Dedifferentiated amniotic fluid mesenchymal stem cell (primary cell): ENCODE data around the gene WDR27.
"Not testable (repeated sequence)": the region's sequence is repeated elsewhere in the genome, so short reads cannot be mapped to it uniquely, and the experiment has no call there.

Experiments used
- DNase-seq: peaks from one replicate; pipeline ENCODE4 v3.0.0-alpha.2; 2016; ENCODE audit errors: extremely low spot score

The WDR27 gene

DNA sequence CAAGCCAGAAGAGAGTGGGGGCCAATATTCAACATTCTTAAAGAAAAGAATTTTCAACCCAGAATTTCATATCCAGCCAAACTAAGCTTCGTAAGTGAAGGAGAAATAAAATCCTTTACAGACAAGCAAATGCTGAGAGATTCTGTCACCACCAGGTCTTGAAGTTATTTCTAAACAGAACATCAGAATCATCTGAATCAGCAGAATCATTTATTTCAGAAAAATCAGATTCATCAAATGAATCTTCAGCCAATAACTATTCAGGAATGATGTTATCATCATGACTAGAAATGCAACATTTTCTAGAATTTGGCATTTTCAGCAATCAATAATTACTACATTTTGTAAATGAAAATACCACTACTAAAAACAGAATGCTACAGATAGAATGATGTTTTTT is 100.7 kb downstream of the WDR27 start:
- DNase-seq = not testable (repeated sequence)

- no peak for DNase-seq
Observed at GRCh38 chr6:169592558-169592957, 109.3 kb downstream of the WDR27 start.

DNA sequence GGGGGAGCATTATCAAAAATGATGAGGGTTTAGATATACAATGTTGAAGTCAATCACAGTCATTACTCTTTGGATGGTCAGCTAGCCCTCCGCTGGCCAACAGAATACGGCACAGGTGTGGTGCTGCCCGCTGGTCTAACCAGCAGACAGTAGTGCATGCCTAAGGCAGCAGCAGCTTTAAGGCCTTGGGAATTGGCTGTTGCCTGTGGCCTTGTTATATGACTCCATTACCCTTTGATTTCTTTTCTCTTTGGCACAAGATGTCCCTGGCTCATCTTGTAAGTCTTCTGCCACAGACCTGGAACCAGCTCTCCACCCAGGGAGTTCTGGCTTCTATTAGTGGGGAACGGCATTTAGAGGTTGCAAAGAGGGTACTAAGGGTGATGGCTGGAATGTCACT is 110.2 kb downstream of the WDR27 start:
- DNase-seq = no peak

DNA sequence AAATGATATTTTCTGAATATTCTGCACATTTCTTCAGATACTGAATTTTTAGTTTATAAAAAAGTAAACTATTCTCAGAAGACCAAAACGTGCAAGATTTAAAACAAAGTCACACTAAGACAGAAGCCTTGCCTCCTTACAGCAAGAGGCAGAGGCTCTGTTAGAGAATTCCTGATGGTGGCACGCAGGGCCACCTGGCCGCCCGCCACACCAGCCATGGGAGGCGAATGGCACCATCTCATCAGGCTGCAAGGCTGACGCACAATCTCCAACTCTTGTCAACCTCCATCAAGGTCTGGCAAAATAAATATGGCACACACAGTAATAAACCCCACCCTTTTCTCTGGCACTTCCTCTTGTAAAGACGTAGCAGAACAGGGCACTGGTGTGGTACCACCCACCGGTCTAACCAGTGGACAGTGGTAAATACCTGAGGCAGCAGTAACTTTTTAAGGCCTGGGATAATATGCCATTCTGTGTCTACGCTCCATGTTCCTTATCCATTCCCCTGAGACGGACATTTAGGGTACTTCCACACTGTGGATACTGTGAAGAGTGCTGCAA is 111.4 kb downstream of the WDR27 start:
- no peak for DNase-seq

GRCh38 chr6:169589699-169590257 is 112.1 kb downstream of the WDR27 start:
- DNase-seq = no peak

DNA sequence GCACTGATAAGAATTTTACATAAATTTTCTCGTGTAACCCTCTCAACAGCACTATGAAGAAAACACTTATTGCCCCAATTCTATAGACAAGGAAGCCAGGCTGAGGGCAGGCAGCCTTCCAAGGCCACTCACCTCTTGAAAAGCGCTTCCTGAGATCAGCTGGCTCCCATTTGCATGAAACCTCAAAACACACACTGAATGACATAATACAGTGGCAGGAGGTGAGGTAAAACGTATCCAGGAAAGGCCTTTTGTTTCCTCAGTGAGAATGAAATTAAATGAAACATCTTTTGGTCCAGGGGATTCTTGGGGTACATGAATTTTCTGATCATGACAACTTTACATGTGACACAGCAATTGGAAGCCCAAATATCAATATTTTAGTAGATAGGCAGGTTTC is 112.5 kb downstream of the WDR27 start:
- DNase-seq = no peak

DNA sequence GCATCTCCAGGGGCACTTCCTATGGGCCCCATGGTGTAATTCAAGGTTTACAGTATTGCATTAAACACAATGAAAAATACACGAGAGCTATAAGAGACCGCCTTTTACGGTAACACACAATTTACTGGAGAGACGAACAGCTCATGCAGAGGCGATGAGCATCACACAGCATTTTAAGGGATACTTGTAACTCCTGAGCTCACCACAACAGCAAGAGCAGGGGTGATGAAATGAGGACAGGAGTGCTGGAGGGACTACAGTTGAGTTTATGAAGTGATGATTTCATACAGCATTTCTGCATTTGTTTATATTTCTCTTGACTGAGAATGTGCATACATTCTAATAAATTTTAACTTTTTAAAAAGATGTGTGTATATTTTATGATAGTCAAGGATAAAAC is 113.9 kb downstream of the WDR27 start:
- DNase-seq = no peak

- no peak for DNase-seq
Observed at GRCh38 chr6:169583886-169584541, 117.8 kb downstream of the WDR27 start.

DNA sequence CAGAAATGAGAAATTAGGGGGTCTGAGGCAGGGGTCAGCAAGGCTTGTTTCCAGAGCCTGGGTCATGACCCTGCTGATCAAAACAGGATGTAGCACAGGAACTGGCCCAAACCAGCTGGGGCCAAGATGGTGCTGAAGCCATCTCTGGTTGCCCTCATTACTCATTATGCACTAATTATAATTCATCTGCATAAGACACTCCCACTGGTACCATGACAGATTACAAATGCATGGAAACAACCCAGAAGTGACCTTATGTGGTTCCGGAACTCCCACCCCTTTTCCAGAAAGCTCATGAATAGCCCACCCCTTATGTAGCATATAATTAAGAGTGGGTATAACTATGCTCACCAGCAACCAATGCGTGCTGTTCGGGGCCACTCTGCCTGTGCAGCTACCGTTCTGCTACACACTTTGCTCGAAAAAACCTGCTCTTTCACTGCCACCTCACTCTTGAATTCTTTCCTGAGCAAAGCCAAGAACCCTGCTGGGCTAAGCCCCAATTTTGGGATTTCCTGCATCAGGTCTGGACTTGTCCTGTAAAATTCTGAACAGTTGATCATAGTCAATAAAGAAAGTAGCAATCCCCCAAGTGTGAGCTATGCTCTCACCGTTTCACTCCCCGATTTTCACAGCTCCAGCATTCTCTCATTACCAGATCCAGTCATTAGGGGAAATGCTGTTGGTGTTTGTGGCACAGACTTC is 122.3 kb downstream of the WDR27 start:
- DNase-seq = no peak

- no peak for DNase-seq
Observed at GRCh38 chr6:169577974-169578373, 123.9 kb downstream of the WDR27 start.

- no peak for DNase-seq
Observed at GRCh38 chr6:169577236-169577635, 124.6 kb downstream of the WDR27 start.

- no peak for DNase-seq
Observed at GRCh38 chr6:169575821-169576220, 126.0 kb downstream of the WDR27 start.

DNA sequence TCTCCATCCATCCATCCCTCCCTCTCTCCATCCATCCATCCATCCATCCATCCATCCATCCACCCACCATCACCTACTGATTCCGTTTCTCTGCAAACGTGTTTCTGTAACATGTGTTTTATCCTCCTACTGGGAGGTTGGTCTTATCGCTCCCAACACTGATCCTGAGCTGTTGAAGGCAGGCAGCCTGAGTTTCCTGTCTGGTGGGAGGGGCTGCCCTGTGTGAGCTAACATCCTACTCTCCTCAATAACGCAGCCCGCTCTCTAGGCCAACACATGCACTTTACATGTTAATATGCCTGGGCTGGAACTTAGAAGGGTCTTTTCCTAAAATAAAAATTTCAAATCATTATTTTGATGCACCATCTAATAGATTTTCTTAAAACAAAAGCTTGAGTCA is 126.5 kb downstream of the WDR27 start:
- DNase-seq = no peak

- no peak for DNase-seq
Observed at GRCh38 chr6:169574420-169574819, 127.4 kb downstream of the WDR27 start.

GRCh38 chr6:169573883-169574282 is 127.9 kb downstream of the WDR27 start:
- DNase-seq = no peak

GRCh38 chr6:169571123-169571962 is 130.5 kb downstream of the WDR27 start:
- no peak for DNase-seq

- no peak for DNase-seq
Observed at GRCh38 chr6:169568314-169569087, 133.3 kb downstream of the WDR27 start.

- no peak for DNase-seq
Observed at GRCh38 chr6:169567819-169568218, 134.0 kb downstream of the WDR27 start.

DNA sequence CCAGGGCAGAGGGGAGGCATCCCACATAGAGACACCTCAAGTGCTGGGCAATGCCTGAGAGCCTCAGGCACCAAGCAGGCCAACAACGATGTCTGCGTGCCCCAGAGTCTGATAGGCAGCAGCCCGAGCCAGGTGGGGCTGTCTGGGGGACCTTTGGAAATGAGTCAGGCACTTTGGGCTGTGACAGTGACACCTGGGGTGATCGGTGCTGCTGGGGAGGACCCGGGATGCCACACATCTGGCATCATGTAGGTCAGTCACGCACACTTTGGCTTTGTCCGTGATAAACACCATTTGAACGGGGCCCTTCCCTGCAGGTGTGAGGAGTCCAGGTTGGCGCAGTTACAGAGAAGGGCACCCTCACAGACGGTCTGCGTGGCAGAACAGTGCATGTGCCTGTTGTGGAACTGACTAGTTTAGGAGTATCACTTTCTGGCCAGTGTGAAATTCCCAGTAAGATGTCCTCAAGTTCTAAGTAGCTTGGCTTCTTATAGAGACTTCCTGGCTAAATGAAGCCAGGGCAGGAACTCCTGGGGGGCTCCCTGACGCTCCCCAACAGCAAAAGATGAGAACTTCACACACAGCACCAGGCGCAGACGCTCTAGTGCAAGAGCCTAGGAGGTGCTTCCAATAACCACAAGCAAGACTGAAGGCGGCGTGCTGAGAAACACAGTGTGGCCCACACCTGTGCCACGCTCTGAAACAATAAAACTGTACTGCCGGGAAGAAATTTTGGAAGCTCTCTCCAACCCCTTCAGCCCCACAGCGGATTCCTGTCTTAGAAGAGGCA is 134.7 kb downstream of the WDR27 start:
- no peak for DNase-seq

- no peak for DNase-seq
Observed at GRCh38 chr6:169566319-169566718, 135.5 kb downstream of the WDR27 start.
